ENCODE measurements around the gene MEGF8.

MEGF8 gene

GRCh38 chr19:42419309-42419708, 93.9 kb downstream of the MEGF8 start:
- no peak for DNase-seq (ENCODE audit: low read depth in 2 of 2)

DNA sequence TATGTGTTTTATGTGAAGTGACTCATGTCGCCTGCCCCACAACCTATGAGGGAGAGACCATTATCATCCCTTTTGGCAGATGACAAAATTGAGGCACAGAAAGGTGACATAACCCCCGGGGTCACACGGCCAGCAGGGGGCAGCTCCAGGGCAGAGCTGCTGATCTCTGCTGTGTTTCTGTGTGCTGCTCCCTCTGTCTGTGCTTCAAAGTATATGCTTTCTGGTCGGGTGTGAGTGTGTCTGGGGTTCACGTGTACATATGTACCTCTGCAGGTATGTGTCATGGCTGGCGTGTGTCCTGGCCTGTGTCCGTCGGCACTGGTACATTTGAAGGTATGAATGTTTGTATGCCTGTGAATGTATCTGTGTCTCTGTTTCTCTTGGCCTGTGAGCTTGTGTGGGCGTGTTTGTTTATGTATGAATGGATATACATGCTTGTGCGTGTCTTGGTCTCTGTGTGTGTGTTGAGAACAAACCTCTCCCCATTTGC, 94.7 kb downstream of the MEGF8 start:
- no peak for DNase-seq (ENCODE audit: low read depth in 2 of 2)

DNA sequence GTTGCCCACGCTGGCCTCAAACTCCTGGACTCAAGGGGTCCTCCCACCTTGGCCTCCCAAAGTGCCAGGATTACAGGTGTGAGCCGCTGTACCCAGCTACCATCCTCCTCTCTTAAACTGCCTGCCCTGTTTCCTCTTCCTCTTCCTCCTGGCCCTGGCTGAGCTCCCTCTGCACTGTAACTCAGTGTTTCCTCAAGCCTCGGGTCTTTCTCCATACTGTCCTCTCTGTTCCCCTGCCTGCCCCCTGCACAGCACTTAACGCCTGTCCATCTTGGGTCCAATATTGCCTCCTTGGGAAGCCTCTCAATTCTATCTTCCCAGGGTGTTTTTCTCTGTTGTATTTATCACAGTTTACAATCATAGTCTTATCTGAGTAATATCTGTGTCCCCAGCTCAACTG, 95.7 kb downstream of the MEGF8 start:
- DNase-seq (ENCODE audit: low read depth in 2 of 2): no peak

- DNase-seq (ENCODE audit: low read depth in 2 of 2): no peak
These were observed 96.2 kb downstream of the MEGF8 start for GRCh38 chr19:42421591-42422031.

DNA sequence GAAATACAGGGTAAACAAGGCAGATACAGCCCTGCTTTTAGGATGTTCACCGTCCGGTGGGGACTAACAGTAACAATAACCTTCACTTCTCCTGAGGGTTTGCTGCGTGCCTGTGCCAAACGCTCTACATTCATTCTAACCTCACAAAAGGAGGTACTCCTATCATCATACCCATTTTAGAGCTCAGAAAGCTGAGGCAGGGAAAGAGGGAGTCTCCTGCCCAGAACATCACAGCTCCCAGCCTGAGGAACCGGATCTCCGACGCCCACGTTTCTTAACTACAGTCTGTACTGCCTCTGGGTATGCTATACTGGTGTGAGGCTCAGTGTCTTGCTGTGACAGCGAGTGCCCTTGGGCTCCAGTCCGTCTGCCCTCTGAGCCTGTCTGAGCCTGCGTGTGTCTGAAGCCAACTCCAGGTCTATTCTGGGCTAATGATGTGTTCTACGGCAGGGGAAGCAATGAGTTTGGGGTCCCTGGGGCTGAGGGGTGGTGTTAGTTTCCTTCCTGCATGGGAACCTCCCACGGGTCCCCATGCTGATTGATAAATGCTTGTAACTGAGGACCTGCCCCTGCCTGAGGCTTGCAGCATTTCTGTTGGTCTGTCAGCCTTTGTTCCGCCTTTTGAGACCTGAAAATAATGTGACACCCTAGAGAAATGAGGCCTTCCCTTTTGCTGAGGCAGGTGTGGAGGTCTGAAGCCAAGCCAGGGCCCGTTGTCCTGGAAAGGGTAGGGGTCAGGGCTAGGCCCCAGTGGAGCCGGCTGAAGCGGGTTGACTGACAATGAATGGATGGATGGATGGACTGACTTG, 96.9 kb downstream of the MEGF8 start:
- DNase-seq (ENCODE audit: low read depth in 2 of 2): no peak

GRCh38 chr19:42422901-42423461, 97.5 kb downstream of the MEGF8 start:
- no peak for DNase-seq (ENCODE audit: low read depth in 2 of 2)

- DNase-seq (ENCODE audit: low read depth in 2 of 2): peak; percentile 89 to 91
These were observed 98.3 kb downstream of the MEGF8 start for GRCh38 chr19:42423462-42424344.

DNA sequence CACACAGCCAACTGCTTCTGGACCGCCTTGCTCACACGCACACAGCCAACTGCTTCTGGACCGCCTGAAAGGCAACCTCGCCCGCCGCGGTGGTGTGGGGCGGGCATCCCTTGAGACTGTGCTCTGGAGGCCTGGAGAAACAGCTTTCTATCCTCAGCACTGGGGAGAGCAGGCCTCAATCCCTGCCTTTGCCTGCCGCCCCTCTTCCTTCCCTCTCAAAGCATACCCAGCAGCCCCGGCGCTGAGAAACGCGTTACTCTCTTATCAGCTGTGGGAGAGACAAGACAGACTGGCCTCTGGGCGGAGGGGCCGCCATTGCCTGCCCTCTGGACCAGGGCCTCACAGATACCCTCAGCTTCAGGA, 98.9 kb downstream of the MEGF8 start:
- DNase-seq (ENCODE audit: low read depth in 2 of 2): no peak

- DNase-seq (ENCODE audit: low read depth in 2 of 2): no peak
These were observed 99.3 kb downstream of the MEGF8 start for GRCh38 chr19:42424712-42425131.

DNA sequence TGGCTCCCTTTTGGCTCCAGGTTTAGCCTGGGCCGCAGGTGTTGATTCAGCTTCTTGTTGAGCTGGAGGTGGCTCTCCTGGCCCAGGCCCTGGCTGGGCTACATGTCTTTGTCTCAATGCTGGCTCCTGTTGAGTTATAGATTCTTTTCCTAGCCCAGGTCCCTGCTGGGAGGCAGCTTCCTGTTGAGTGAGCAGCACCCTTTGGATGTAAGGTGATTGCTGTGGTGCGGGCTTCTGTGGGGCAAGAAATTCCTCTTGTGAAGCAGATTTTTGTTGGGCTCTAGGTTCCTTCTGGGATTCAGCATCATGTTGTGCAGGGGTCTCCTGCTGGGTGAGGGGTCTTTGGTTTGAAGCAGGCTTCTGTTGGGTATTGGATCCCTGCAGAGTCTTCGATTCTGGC, 101.2 kb downstream of the MEGF8 start:
- DNase-seq (ENCODE audit: low read depth in 2 of 2): no peak

DNA sequence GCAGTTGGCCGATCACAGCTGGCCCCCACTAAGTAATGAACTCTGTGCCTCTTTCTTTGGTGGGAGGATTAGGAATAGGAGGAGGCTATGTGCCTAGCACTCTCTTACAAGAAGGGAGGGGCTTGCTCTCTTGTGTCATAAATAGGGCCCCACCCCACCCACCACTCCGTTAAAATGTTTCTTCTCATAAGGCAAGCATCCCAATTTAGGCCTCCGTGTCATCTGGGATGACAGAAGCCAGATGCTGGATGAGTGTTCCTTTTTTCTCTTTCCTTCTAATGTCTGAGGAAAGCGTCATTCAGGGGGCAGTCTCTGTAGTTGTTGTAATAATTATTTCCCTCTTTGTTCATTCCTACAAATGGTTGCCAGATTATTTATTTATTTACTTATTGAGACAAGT, 101.9 kb downstream of the MEGF8 start, which contains the start of gene LIPE:
LIPE (minus strand) TSS at position 76 of the 400 bp plus-strand sequence. CDS start 239 bp downstream, outside the sequence.
- no peak for DNase-seq (ENCODE audit: low read depth in 2 of 2)

All from fibroblast of skin of left quadriceps (primary cell).